NCI-H748 treated with DMSO at 0.1 percent for 48 hours (cell line): ENCODE data around the gene VEGFB.
A peak's percentile ranks its signal among the peaks of the same experiment; 100 is the strongest.
"Not testable (repeated sequence)": the region's sequence is repeated elsewhere in the genome, so short reads cannot be mapped to it uniquely, and the experiment has no call there.

Experiments used
- DNase-seq: peaks from one replicate; lab custom pipeline; 2025; lab: John Stamatoyannopoulos, UW

Gene VEGFB

GRCh38 chr11:64232182-64232966 lies 2.0 kb upstream of the VEGFB start:
- no peak for DNase-seq

GRCh38 chr11:64232967-64233315 lies 1.4 kb upstream of the VEGFB start:
- DNase-seq, result no peak

DNA sequence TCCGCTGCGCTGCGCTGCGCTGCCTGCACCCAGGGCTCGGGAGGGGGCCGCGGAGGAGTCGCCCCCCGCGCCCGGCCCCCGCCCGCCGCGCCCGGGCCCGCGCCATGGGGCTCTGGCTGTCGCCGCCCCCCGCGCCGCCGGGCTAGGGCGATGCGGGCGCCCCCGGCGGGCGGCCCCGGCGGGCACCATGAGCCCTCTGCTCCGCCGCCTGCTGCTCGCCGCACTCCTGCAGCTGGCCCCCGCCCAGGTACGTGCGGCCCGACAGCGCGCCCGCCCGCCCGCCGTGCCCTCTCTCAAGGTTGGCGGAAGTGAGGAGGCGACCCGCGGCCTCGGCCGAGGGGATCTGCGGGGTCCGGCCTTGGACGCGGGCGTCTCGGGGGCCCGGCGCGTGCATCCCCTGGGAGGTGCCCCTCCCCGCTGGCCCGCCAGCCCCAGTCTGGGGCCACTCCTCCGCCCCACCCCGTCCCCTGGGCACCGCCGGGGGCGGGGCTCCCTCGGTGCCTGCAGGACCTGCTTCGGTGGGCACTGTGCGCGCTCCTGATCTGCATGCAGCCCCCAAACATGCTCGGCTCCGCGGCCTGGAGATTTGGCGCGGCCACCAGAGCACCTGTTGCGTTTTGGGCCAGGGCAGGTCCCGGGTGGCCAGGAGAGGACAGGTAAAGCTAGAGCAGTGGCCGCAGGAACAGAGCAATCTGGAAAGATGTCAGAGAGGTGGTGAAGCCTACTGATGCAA lies 429 bp downstream of the VEGFB start:
- DNase-seq, result no peak

DNA sequence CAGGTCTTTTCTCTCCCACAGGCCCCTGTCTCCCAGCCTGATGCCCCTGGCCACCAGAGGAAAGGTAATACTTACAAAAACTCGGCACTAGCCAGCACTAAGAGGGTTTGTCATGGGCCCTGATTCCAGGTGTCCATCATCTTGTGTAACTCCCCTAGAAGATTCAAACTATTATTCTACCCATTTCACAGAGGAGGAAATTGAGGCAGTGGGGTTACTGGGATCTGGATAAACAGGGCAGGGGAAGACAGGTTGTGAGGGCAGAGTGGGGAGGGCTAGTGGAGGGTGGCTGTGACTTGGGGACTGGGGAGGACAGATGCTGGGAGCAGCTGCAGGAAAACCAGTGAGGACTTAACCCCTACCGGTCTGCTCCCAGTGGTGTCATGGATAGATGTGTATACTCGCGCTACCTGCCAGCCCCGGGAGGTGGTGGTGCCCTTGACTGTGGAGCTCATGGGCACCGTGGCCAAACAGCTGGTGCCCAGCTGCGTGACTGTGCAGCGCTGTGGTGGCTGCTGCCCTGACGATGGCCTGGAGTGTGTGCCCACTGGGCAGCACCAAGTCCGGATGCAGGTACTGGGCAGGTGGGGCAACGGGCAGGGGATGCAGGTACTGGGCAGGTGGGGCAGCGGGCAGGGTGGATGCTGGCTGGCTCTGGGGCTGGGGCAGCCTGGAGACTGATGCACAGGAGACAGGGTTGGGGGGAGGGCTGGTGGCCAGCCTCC lies 1.2 kb downstream of the VEGFB start:
- DNase-seq, result no peak

DNA sequence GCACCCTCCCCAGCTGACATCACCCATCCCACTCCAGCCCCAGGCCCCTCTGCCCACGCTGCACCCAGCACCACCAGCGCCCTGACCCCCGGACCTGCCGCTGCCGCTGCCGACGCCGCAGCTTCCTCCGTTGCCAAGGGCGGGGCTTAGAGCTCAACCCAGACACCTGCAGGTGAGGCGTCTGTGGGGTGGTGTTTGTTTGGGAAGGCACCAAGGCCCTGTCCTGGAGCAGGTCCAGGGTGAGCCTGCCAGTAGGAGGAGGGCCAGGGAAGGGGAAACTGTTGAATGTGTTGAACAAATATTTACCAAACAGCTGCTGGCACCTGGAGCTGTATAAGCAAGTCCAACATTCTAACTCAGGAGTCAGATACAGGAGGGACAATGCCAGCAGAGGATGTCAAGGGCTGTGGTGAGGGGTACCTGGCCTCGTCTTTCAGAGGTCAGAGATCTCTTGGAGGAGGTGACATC lies 3.1 kb downstream of the VEGFB start:
- peak; percentile 80 for DNase-seq

DNA sequence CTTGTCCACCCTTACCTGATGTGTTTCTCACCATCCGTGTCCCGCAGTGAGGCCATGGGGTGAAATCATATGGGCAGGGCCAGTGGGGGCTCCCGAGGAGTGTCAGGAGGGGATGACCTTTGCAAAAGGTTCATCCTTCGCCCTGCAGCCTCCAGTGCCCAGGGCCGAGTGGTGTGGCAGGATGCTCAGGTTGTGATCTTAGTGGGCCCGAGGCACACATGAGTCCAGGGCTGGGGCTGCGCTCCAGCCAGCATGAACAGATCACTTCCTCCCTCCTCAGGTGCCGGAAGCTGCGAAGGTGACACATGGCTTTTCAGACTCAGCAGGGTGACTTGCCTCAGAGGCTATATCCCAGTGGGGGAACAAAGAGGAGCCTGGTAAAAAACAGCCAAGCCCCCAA lies 3.7 kb downstream of the VEGFB start:
- no peak for DNase-seq

DNA sequence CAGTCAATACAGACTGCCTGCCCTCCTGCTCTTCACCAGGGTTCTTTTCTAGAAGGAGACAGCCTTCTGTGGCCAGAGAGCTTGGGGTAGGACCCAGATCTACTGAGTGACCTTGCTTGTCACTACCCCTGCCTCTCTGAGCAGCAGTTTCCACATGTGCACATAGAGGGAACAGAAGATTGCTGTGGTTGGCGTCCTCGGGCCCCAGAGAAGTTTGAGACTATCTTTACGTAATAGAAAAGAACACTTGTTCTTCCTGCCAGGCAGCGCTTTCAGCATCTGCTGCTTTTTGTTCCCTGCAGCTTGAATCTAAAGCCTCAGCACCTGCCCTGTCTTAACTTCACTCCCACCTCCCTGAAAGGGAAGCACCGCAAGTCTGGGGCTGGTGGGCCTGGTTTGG lies 4.6 kb downstream of the VEGFB start:
- DNase-seq, result no peak

DNA sequence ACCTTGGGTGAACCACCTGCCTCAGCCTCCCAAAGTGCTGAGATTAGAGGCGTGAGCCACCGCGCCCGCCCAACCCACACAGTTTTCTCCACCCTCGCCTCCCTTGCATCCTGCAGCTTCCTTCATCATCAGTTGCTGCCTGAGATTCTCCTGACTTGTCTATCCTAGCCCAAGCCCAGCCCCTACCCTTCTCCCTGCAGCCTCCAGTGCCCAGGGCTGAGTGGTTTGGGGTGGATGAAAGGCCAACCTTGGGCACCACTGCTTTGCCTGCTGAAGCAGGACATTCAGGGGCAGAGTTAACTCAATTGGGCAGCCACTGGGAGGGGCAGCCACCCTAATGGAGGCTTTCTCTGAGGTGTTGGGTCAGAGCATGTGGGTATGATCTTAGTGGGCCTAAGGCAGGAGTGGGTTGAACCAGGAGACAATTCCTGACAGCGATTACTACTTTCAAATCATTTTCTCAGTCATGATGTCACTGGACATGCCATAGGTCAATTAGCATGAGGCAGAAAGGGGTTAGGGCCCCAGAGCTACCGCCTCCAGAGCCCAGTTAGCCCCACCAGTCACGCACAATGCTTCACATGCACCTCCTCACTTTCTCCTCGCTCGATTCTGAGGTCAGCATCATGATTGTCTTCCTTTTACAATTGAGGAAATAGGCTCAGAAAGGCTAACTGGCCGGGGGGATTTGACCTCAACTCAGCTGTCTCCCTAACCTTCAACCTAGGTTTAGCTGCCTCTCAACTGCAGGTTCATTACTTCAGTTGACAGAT lies 5.5 kb downstream of the VEGFB start:
- DNase-seq, result no peak

GRCh38 chr11:64240435-64241240 lies 6.3 kb downstream of the VEGFB start, which contains the start of gene FKBP2:
TSS of gene FKBP2 (plus strand) at chr11:64241095. CDS start at chr11:64242388, 1,293 bp downstream.
- DNase-seq, result peak; percentile 76

- DNase-seq, result peak; percentile 96
These were observed 6.8 kb downstream of the VEGFB start for GRCh38 chr11:64241241-64241490.

GRCh38 chr11:64241491-64242374 lies 7.3 kb downstream of the VEGFB start:
- peak; percentile 27 for DNase-seq

GRCh38 chr11:64243236-64243854 lies 9.0 kb downstream of the VEGFB start:
- no peak for DNase-seq

DNA sequence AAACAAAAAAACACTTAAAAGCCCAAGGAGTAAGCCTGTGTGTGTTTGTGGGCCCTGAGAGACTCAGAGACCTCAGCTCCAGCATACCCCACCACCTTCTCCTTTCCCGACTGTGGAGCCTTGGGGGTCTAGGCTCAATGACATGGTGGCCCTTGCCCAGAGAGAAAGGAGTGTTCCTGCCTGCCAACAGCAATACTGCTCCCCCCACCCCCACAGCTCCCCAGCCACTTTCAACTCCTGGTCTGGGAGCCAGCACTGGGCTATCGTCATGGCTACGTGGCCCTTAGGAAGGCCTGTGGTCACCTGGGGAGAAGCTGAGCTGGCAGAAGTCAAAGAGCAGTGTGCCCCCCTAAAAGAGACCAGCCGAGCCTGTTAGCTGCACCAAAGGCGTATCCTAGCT lies 9.7 kb downstream of the VEGFB start:
- no peak for DNase-seq

DNA sequence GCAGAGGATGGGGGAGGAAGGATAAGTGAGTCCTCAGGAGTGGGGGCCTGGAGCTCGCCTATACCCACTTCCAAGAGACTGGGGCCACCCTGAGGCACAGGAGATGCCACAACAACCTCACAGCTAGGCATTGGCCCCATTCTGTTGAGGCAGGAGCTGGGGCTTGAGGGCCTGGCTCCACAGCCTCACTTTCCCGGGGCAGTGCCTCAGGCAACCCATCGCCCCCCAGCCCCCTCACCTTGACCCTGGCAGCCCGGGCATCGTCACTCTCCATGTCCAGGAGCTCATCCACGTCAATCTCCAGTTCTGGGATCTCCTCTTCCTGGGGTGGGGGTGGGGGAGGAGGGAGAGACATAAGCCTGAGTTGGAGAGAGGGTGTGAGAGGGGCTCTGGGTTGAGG lies 10.6 kb downstream of the VEGFB start:
- DNase-seq, result no peak

GRCh38 chr11:64245401-64245796 lies 11.0 kb downstream of the VEGFB start:
- DNase-seq, result no peak

- no peak for DNase-seq
These were observed 11.6 kb downstream of the VEGFB start for GRCh38 chr11:64245797-64246620.

GRCh38 chr11:64246621-64246870 lies 12.2 kb downstream of the VEGFB start:
- not testable (repeated sequence) for DNase-seq

DNA sequence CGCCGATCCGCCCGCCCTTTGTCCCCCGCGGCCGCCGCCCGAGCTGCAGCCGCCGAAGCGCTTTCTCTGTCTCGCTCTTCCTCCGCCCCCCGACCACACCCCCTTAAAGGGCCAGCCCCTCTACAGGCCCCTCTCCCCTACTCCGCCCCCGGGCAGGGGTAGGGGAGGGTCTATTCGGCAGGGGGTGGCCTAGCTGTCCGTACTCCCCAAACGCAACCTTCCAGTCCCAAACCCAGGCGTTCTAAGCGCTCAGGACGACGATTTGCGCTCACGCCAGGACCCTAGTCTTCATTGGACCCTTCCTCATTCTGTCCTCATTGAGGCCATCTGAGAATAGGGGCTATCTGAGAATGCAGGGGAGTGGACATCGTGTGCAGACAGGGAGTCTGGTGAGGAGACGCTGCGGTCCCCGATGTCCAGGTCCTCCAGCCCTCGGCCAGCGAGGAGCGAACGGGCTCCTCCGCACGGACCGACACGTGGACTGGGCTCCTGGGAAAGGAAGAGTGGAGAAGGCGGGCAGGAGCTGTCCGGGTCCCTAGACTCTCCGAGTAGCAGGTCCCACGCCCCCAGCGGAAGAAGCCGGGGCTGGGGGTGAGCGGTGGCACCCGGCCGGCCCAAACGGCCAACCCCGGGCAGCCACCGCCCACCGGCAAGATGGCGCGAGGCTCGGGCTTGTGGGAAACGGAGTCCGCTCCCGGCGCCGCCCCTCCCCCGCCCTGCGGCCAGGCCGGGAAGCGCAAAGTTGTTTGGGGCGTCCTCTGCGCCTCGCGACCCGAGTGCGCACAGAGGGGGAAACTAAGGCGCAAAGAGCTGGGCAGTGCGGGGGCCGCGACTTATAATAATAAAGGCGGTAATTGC lies 12.7 kb downstream of the VEGFB start, which contains the start of gene PPP1R14B:
PPP1R14B (minus strand) TSS at position 73 of the 858 bp plus-strand sequence. CDS start 270 bp downstream, outside the sequence.
- peak; percentile 64 for DNase-seq
